ENCODE data around the gene CORIN.

CORIN gene

DNA sequence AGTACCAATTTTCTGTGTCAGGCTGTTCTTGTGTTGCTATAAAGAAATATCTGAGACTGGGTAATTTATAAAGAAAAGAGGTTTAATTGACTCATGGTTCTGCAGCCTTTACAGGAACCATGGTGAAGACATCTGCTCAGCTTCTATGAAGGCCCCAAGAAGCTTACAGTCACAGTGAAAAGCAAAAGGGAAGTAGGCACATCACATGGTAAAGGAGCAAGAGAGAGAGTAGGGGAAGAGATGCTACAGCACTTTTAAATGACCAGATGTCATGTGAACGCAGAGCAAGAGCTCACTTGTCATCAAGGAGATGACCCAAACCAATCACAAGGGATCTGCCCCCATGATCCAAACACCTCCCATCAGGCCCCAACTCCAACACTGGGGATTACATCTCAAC lies 178.5 kb downstream of the CORIN start:
- in situ Hi-C loops (cut with MboI; ENCODE audit: low sequenced_read_pairs) = no loop called here

DNA sequence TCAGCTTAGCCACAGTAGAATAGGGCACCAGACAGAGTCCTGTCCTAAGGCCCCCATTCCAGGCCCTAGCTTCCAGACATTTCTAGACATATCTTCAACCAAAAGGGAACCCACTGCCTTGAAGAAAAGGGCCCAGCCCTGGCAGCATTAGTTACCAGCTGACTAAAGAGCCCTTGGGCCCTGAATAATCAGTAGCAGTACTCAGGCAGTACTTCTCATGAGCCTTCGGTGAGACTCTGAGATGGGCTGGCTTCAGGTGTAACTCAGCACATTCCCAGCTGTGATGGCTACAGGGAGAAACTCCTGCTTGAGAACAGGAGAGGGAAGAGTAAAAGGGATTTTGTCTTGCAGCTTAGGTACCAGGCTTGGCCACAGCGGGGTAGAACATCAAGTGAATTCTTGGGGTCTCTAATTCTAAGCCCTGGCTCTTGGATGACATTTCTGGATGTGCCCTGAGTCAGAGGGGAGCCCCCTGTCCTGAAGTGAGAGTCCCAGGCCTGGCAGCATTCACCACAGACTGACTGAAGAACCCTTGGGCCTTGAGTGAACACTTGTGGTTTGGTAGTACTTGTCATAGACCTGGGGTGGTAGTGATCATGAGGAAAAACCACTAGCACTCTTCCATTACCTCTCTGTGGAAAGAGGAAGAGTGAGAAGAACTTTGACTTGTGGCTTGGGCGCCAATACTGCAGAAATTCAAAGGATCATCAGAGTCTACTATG lies 182.7 kb downstream of the CORIN start:
- in situ Hi-C loops (cut with MboI; ENCODE audit: low sequenced_read_pairs) = no loop called here

GRCh38 chr4:47652092-47652491 lies 185.8 kb downstream of the CORIN start:
- in situ Hi-C loops (cut with MboI; ENCODE audit: low sequenced_read_pairs) = no loop called here

DNA sequence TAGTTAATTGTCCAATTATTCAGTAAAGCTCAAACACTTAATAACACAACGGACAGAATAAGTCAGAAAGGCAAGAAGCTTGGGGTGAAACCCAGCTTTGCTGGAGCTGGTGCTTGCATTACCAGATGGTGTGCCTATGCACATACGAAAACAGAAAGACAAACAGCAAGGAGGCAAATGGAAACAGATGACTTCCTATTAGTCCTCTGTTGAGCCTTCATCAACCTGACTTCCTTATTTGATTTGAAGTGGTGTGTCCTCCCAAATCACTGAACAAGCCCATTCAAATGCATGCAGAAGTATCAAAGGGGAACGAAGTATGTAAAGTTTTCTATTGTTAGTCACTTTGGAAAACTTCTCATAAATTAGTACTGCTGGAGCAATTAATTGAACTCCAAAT lies 186.6 kb downstream of the CORIN start:
- in situ Hi-C loops (cut with MboI; ENCODE audit: low sequenced_read_pairs) = no loop called here

GRCh38 chr4:47650584-47651130 lies 187.2 kb downstream of the CORIN start:
- in situ Hi-C loops (cut with MboI; ENCODE audit: low sequenced_read_pairs) = no loop called here

DNA sequence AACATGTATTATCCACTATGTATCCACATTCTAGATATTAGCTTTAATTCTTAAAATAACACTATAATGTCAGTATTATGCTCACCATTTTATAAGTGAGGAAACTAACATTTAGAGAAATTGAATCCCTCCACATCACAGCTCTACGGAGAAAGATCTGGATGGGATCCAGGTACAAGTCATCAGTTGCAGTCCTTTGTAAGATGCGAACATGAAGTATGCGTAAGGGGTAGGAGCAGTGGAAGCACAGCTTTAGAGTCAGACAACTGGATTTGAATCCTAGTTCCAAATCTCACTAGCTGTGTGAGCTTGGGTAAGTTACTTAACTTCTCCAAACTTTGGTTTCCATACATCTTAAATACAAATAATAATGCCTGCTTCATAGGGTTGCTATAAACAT lies 190.3 kb downstream of the CORIN start:
- in situ Hi-C loops (cut with MboI; ENCODE audit: low sequenced_read_pairs) = no loop called here

- in situ Hi-C loops (cut with MboI; ENCODE audit: low sequenced_read_pairs) = no loop called here
Measured at GRCh38 chr4:47647029-47647428, 190.8 kb downstream of the CORIN start.

- in situ Hi-C loops (cut with MboI; ENCODE audit: low sequenced_read_pairs) = no loop called here
Measured at GRCh38 chr4:47646372-47646771, 191.5 kb downstream of the CORIN start.

DNA sequence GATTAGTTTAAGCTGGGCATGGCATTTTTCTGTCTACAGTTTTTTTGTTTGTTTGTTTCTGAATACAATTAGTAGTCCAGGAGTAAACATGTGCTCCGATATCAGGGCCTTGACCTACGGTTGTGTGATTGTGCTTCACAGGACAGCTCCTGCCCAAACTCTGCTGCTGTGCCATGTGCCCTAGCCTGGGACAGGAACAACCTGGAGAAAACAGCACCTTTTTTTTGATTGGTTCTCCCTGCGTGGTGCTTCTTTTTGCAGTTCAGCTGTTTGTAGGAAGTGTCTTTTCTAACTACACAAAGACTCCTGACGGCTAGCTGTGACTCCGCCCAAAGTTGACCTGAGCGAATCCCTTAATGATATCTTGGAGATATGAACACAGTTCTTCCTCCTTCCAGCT lies 194.0 kb downstream of the CORIN start:
- in situ Hi-C loops (cut with MboI; ENCODE audit: low sequenced_read_pairs) = no loop called here

DNA sequence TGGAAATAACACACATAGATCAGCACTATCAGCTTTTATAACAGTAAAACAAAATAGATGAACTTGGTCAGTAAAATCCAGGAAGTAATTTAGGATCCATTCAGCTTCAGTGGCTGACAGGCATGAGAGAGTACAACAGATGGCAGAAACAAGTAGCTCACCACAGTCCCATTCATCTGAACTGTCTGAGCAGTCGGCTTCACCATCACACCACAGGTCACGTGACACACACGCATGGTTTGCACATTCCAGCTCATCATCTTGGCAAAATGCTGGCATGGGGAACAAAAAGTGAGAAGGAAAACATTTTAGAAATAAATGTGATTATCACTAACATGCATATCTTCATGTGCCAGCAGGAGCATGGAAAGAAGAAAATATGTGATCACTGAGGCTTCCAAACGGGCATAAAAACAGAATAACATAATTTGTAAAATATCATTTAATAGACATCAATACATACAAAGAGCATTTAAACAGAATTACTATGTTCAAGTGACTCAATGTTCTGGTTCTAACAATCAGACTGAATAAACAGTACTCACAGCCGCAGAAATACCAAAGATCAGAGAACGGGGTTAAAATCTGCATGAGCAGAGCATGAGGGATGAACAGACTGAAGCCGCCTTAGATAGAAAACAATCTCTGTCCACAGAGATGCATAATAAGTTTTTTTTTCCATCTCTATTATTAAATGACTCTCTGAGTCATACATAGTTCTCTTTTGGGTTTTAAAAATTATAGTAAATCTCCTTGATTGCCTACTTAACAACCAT lies 194.7 kb downstream of the CORIN start:
- in situ Hi-C loops (cut with MboI; ENCODE audit: low sequenced_read_pairs) = no loop called here

DNA sequence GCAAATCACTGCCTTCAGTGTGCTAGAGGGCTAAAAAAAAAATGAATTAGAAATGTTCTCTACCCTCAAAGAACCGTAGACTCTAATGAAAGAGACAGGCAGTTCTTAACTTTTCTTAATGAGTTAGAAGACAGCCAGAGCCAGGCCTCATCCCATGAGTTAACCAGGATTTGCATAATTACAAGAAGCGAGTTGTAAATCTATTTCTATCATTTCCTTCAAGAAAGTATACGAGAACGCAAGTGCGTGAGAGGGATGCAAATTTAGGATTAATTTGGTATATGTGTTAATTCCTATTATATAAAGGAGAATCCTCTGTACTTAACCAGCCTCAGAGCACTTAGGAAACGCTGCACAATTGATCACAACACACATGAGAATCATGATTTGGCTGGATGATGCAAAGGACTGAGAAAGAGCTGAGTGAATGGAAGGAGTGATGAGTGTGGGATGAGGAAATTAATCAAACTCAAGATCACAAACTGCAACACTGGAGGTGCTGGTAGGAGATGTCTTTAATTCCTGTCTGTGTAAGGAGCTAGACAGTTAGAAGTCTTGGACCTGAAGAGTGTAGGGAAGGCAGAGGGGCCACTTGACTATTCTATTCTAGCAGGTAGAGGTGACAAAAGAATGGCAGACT lies 195.6 kb downstream of the CORIN start:
- in situ Hi-C loops (cut with MboI; ENCODE audit: low sequenced_read_pairs) = no loop called here

- in situ Hi-C loops (cut with MboI; ENCODE audit: low sequenced_read_pairs) = no loop called here
Measured at GRCh38 chr4:47641755-47642154, 196.1 kb downstream of the CORIN start.

DNA sequence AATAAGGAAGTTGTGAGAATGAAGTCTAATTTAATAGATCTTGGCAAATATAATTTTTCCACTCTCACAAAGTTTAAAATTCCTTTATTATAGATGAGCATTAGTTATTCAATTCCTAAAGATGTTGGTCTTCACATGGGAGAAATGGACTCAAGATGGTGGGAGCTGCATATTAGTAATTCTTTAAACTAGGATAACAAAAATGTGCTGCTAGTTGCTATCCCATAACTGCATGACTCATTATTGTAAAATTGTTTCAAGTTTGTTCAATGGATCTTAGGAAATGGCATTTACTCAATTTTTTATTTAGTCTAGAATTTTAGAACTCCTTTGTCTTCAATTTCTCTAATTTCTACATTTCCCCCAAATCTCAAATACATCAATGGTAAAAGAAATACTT lies 197.0 kb downstream of the CORIN start:
- in situ Hi-C loops (cut with MboI; ENCODE audit: low sequenced_read_pairs) = no loop called here

- in situ Hi-C loops (cut with MboI; ENCODE audit: low sequenced_read_pairs) = no loop called here
Measured at GRCh38 chr4:47639531-47639930, 198.3 kb downstream of the CORIN start.

DNA sequence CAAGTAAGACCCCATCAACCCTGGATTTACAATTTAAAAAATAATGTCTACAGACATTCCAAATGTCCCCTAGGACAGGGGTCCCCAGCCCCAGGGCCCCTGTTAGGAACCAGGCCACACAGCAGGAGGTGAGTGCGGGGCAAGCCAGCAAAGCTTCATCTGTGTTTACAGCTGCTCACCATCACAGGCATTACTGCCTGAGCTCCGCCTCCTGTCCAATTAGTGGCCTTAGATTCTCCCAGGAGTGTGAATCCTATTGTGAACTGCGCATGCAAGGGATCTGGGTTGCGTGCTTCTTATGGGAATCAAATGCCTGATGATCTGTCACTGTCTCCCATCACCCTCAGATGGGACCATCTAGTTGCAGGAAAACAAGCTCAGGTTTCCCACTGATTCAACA lies 206.7 kb downstream of the CORIN start:
- in situ Hi-C loops (cut with MboI; ENCODE audit: low sequenced_read_pairs) = no loop called here

- in situ Hi-C loops (cut with MboI; ENCODE audit: low sequenced_read_pairs) = no loop called here
Measured at GRCh38 chr4:47624031-47624441, 213.8 kb downstream of the CORIN start.

DNA sequence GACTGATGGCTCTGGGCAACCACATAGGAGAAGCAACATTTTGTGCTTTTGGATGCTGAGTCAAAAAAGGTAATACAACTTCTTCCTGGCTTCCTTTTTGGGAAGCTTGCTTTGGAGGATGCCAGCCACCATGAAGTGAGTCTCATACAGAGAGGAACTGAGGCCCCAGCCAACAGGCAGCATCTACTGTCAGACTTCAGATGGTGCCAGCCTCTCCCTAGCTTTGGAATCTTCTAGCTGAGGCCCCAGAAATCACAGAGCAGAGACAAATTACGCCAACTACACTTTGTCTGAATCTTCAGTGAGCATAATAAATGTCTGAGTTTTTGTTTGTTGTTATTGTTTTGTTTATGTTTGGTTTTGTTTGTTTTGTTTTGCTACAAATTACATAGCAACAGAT lies 216.7 kb downstream of the CORIN start:
- in situ Hi-C loops (cut with MboI; ENCODE audit: low sequenced_read_pairs) = no loop called here

GRCh38 chr4:47619691-47620090 lies 218.2 kb downstream of the CORIN start:
- in situ Hi-C loops (cut with MboI; ENCODE audit: low sequenced_read_pairs) = no loop called here

DNA sequence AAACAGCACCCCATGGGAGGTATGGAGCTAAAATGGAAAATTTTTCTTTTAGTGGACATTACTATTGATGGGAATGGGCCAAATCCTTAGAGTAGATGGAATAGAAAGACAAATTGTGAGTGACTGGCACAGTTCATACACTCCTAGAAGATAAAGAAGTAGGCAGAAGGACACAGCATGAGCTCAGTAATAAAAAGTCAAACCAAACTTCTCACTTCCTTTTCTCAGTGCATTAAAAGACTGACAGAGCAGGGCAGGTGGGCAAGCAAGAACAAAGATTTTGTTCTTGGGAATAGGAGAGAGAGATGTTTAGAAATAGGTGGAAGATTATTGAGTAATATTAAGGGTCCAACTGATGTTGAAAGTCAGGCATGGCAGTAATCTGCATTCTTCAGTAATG lies 220.3 kb downstream of the CORIN start:
- in situ Hi-C loops (cut with MboI; ENCODE audit: low sequenced_read_pairs) = no loop called here

DNA sequence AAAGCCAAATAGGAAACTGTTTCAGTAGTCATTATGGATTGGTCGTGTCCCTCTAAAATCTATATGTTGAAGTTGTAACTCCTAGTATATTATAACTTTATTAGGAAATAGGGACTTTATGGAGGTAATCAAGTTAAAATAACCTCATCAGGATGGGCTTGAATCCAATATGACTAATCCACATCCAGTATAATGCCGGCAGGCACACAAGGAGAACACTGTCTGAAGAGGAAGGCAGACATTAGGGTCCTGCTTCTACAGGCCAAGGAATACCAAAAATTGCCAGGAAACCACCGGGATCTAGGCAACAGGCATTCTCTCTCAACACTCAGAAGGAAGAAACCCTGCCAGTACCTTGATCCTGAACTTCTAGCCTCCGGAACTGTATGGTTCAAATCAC lies 222.5 kb downstream of the CORIN start:
- in situ Hi-C loops (cut with MboI; ENCODE audit: low sequenced_read_pairs) = no loop called here

- in situ Hi-C loops (cut with MboI; ENCODE audit: low sequenced_read_pairs) = no loop called here
Measured at GRCh38 chr4:47612116-47613023, 225.5 kb downstream of the CORIN start.
